IPS-15b (cell line): ENCODE results near the gene KIR3DL3.
"Not testable (repeated sequence)": the region's sequence is repeated elsewhere in the genome, so short reads cannot be mapped to it uniquely, and the experiment has no call there.

Experiments used
- H3K27me3 ChIP-seq: one replicate; pipeline ENCODE4 v1.6.1; 2013; ENCODE audit warnings: low read length; ENCODE audit not compliant: control insufficient read depth, insufficient read depth
- H3K36me3 ChIP-seq: one replicate; pipeline ENCODE4 v1.6.1; 2013; ENCODE audit warnings: low read length; ENCODE audit not compliant: control insufficient read depth, insufficient read depth
- H3K4me1 ChIP-seq: one replicate; pipeline ENCODE4 v1.6.1; 2013; ENCODE audit warnings: mild to moderate bottlenecking, low read length; ENCODE audit not compliant: control insufficient read depth, insufficient read depth
- H3K4me3 ChIP-seq: one replicate; pipeline ENCODE4 v1.5.1; 2013; ENCODE audit warnings: low read depth, low read length
- H3K9ac ChIP-seq: one replicate; pipeline ENCODE4 v1.6.1; 2013; ENCODE audit warnings: low read depth, mild to moderate bottlenecking, low read length
- H3K9me3 ChIP-seq: one replicate; pipeline ENCODE4 v1.6.1; 2013; ENCODE audit warnings: mild to moderate bottlenecking, low read length; ENCODE audit not compliant: control insufficient read depth, insufficient read depth

KIR3DL3 gene

DNA sequence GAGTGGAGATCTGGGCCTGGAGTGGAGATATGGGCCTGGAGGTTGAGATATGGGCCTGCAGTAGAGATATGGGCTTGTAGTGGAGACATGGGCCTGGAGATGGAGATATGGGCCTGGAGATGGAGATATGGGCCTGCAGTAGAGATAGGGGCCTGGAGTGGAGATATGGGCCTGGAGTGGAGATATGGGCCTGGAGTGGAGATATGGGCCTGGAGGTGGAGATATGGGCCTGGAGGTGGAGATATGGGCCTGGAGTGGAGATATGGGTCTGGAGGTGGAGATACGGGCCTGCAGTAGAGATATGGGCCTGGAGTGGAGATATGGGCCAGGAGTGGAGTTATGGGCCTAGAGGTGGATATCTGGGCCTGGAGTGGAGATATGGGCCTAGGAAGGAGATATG lies 14.5 kb downstream of the KIR3DL3 start:
- no peak overlapping the region for H3K9ac ChIP-seq
- no peaks in the 10 kb centered on the region for H3K27me3 ChIP-seq
- peaks cover 2% of the 10 kb centered on the region for H3K9me3 ChIP-seq
- no peaks in the 10 kb centered on the region for H3K36me3 ChIP-seq
- no peak overlapping the region for H3K4me3 ChIP-seq
- H3K4me1 ChIP-seq = no peaks in the 10 kb centered on the region

DNA sequence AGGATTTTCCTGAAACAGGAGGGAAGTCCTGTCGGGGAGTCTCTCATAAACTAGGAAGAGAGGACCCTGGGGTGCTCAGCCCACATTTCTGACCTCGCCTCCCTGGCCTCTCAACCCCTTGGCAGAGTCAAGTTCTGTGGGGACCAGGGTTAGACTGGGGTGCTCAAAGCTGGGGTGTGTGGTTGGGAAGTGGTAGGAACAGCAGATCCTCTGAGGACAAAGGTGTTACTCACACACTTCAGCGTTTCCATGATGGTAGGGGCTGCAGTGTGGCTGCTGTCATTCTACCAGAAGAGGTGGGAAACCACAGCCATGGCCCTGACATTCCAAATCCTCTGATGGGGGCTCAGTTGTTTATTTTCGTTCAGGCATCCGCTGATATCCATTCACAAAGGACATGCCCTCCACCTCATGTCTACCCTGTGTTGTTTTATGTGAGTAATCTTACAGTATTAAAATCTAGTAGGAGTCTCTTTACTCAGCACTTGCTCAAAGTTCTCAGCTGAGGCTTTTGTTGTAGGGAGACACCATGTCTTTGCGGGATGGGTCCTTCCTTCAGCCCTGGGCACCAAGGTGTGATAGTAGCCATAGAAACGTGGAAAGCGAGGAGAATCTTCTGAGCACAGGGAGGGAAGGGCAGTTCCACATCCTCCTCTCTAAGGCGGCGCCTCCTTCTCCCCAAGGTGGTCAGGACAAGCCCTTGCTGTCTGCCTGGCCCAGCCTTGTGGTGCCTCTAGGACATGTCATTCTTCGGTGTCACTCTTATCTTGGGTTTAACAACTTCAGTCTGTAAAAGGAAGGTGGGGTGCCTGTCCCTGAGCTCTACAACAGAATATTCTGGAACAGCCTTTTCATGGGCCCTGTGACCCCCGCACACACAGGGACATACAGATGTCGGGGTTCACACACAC lies 15.6 kb downstream of the KIR3DL3 start:
- Histone ChIP-seq H3K27me3 (no peaks in the 10 kb centered on the region), H3K36me3 (no peaks in the 10 kb centered on the region), H3K9ac (no peak overlapping the region), H3K9me3 (peaks cover 1% of the 10 kb centered on the region), H3K4me3 (no peak overlapping the region), H3K4me1 (no peaks in the 10 kb centered on the region)

DNA sequence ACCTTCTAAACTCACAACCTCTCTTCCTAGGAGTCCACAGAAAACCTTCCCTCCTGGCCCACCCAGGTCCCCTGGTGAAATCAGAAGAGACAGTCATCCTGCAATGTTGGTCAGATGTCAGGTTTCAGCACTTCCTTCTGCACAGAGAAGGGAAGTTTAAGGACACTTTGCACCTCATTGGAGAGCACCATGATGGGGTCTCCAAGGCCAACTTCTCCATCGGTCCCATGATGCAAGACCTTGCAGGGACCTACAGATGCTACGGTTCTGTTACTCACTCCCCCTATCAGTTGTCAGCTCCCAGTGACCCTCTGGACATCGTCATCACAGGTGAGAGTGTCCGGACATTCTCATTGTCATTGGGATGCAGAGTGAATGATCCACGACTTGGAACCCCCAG lies 17.7 kb downstream of the KIR3DL3 start:
- not testable (repeated sequence) for H3K4me1 ChIP-seq, H3K36me3 ChIP-seq, H3K27me3 ChIP-seq, H3K9ac ChIP-seq, H3K4me3 ChIP-seq, H3K9me3 ChIP-seq

GRCh38 chr19:54744080-54744479 lies 19.8 kb downstream of the KIR3DL3 start:
- H3K9ac ChIP-seq, H3K36me3 ChIP-seq, H3K9me3 ChIP-seq, H3K4me3 ChIP-seq, H3K27me3 ChIP-seq, H3K4me1 ChIP-seq: not testable (repeated sequence)

- not testable (repeated sequence) for H3K36me3 ChIP-seq, H3K4me1 ChIP-seq, H3K4me3 ChIP-seq, H3K27me3 ChIP-seq, H3K9ac ChIP-seq, H3K9me3 ChIP-seq
These were observed 23.5 kb downstream of the KIR3DL3 start for GRCh38 chr19:54747614-54748322.

DNA sequence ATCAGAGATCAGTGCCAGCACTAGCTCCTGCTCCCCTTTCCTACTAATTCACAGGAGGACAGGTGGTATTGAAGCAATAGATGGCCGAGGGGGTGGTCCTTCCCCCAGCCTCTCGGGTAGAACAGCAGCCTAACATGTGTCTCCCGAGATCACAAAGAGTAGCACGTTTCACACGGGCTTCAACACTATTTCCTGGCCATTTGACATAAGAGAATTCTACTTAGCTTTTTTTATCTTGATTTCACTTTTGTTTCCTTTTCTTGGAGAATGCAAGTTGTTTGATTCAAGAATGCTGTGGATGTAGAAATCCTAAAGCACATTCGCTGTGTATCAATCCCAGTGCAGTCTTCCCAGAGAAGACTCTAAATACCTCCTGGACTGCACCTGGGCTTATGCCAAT lies 26.0 kb downstream of the KIR3DL3 start:
- not testable (repeated sequence) for H3K27me3 ChIP-seq, H3K4me3 ChIP-seq, H3K4me1 ChIP-seq, H3K9me3 ChIP-seq, H3K9ac ChIP-seq, H3K36me3 ChIP-seq

DNA sequence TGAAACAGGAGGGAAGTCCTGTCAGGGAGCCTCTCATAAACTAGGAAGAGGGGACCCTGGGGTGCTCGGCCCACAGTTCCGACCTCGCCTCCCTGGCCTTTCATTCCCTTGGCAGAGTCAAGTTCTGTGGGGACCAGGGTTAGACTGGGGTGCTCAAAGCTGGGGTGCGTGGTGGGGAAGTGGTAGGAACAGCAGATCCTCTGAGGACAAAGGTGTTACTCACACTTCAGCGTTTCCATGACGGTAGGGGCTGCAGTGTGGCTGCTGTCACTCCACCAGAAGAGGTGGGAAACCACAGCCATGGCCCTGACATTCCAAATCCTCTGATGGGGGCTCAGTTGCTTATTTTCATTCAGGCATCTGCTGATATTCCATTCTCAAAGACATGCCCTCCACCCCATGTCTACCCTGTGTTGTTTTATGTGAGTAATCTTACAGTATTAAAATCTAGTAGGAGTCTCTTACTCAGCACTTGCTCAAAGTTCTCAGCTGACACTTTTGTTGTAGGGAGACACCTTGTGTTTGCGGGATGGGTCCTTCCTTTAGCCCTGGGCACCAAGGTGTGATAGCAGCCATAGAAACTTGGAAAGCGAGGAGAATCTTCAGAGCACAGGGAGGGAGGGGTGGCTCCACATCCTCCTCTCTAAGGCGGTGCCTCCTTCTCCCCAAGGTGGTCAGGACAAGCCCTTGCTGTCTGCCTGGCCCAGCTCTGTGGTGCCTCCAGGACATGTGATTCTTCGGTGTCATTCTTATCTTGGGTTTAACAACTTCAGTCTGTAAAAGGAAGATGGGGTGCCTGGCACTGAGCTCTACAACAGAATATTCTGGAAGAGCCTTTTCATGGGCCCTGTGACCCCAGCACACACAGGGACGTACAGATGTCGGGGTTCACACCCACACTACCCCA lies 32.2 kb downstream of the KIR3DL3 start:
- not testable (repeated sequence) for H3K4me3 ChIP-seq, H3K4me1 ChIP-seq, H3K9me3 ChIP-seq, H3K9ac ChIP-seq, H3K27me3 ChIP-seq, H3K36me3 ChIP-seq

DNA sequence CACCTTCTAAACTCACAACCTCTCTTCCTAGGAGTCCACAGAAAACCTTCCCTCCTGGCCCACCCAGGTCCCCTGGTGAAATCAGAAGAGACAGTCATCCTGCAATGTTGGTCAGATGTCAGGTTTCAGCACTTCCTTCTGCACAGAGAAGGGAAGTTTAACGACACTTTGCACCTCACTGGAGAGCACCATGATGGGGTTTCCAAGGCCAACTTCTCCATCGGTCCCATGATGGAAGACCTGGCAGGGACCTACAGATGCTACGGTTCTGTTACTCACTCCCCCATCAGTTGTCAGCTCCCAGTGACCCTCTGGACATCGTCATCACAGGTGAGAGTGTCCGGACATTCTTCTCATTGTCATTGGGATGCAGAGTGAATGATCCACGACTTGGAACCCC lies 34.3 kb downstream of the KIR3DL3 start:
- H3K27me3 ChIP-seq, H3K9me3 ChIP-seq, H3K36me3 ChIP-seq, H3K9ac ChIP-seq, H3K4me1 ChIP-seq, H3K4me3 ChIP-seq: not testable (repeated sequence)

- H3K4me3 ChIP-seq, H3K4me1 ChIP-seq, H3K36me3 ChIP-seq: not testable (repeated sequence)
These were observed 40.0 kb downstream of the KIR3DL3 start for GRCh38 chr19:54764219-54764618.

GRCh38 chr19:54766464-54766863 lies 42.2 kb downstream of the KIR3DL3 start:
- not testable (repeated sequence) for H3K9me3 ChIP-seq, H3K36me3 ChIP-seq, H3K27me3 ChIP-seq, H3K4me1 ChIP-seq, H3K4me3 ChIP-seq, H3K9ac ChIP-seq

More at GRCh38 chr19:54764219-54764618, 40.0 kb downstream of the KIR3DL3 start:
- not testable (repeated sequence) for H3K9me3 ChIP-seq, H3K9ac ChIP-seq, H3K27me3 ChIP-seq

DNA sequence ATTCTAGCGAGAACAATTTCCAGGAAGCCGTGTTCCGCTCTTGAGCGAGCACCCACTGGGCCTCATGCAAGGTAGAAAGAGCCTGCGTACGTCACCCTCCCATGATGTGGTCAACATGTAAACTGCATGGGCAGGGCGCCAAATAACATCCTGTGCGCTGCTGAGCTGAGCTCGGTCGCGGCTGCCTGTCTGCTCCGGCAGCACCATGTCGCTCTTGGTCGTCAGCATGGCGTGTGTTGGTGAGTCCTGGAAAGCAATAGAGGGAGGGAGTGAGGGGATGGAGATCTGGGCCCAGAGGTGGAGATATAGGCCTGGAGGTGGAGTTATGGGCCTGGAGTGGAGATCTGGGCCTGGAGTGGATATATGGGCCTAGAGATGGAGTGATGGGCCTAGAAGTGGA lies 45.4 kb downstream of the KIR3DL3 start, which contains the start of gene KIR2DL1:
KIR2DL1 (plus strand) TSS at position 148 of the 400 bp plus-strand sequence; CDS start at position 206, 58 bp downstream.
- H3K4me1 ChIP-seq, H3K27me3 ChIP-seq, H3K4me3 ChIP-seq, H3K9me3 ChIP-seq, H3K36me3 ChIP-seq, H3K9ac ChIP-seq: not testable (repeated sequence)
